ENCODE results near the gene MAIP1.

The MAIP1 gene

DNA sequence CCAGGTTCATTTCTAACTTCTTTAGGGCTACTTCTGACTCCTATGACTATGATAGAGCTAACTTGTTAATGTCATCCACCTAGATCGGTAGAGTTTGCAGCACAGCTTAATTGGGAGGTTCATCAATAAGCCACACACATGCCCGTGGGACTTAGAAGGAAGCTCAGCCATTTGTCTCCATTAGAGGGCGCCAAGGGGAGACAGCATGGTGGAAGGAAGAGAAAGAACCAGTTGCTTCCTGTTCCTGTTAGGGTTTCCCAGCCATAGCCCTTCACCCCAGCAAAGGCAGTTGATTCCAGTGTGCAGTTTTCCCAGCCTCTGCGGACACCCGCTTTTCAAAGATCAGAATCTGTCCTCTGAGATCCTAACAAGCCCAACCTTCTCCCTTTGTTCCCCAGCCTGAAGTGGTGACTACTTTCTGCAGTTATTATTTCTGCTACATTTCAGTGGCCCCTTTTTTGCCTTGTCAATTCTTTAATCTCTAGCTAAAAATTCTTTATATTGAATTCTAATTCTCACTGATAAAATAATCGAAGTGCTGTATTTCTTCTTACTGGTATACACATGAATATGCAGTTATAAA is 30.3 kb downstream of the MAIP1 start:
- Histone ChIP-seq H3K4me3 (ENCODE audit: low read length) (no peak overlapping the region), H3K9me3 (ENCODE audit: control insufficient read depth, insufficient read depth, low read length) (no peaks in the 10 kb centered on the region), H4K20me1 (ENCODE audit: control insufficient read depth, insufficient read depth, low read depth, low read length) (no peaks in the 10 kb centered on the region), H3K4me2 (ENCODE audit: low read length) (no peak overlapping the region), H3K4me1 (ENCODE audit: control insufficient read depth, low read length) (0 out of 2 replicates have a peak, but pooled peaks cover 5% of the 10 kb centered on the region), H3K79me2 (ENCODE audit: control insufficient read depth, low read length) (no peaks in the 10 kb centered on the region), H3K36me3 (ENCODE audit: control insufficient read depth, low read length) (no peaks in the 10 kb centered on the region), H3K9me2 (replicated peaks; ENCODE audit: control insufficient read depth, low read length) (no peaks in the 10 kb centered on the region), H3K27me3 (ENCODE audit: control insufficient read depth, low read length) (0 out of 2 replicates have a peak, but pooled peaks cover 2% of the 10 kb centered on the region), H3K27ac (ENCODE audit: low read depth, low read length) (no peak overlapping the region), H3F3A (ENCODE audit: control insufficient read depth, insufficient read depth) (no peaks in the 10 kb centered on the region)
- TF ChIP-seq, protein P1, sequence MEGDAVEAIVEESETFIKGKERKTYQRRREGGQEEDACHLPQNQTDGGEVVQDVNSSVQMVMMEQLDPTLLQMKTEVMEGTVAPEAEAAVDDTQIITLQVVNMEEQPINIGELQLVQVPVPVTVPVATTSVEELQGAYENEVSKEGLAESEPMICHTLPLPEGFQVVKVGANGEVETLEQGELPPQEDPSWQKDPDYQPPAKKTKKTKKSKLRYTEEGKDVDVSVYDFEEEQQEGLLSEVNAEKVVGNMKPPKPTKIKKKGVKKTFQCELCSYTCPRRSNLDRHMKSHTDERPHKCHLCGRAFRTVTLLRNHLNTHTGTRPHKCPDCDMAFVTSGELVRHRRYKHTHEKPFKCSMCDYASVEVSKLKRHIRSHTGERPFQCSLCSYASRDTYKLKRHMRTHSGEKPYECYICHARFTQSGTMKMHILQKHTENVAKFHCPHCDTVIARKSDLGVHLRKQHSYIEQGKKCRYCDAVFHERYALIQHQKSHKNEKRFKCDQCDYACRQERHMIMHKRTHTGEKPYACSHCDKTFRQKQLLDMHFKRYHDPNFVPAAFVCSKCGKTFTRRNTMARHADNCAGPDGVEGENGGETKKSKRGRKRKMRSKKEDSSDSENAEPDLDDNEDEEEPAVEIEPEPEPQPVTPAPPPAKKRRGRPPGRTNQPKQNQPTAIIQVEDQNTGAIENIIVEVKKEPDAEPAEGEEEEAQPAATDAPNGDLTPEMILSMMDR (IDR thresholded peaks at IDR 0.05; ENCODE audit: low read depth, low read length, poor library complexity, severe bottlenecking), result peak; percentile 80
- TF ChIP-seq EZH2phosphoT487 (IDR thresholded peaks at IDR 0.05; ENCODE audit: borderline replicate concordance, low read length), result no peak

DNA sequence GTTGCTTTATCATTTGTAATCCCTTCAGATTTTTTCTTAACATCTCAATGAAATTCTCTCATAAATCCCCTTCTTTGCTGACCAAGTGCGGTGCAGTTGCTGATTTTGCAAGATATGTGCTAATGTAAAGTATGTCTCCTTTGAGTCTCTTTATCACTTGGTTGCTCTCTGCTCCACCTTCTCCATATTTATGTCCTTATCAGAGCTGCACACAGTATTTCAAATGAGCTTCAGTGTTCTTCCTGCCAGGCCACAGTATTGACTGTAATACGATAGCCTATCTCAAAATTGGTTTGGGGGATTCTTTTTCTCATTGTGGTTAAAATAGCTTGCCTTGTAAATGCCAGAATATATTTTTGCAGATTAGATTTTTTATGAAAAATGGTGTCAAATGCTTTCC is 32.2 kb downstream of the MAIP1 start:
- Histone ChIP-seq H3K9me2 (replicated peaks; ENCODE audit: control insufficient read depth, low read length) (no peaks in the 10 kb centered on the region), H3K4me2 (ENCODE audit: low read length) (no peak overlapping the region), H3K9me3 (ENCODE audit: control insufficient read depth, insufficient read depth, low read length) (no peaks in the 10 kb centered on the region)

DNA sequence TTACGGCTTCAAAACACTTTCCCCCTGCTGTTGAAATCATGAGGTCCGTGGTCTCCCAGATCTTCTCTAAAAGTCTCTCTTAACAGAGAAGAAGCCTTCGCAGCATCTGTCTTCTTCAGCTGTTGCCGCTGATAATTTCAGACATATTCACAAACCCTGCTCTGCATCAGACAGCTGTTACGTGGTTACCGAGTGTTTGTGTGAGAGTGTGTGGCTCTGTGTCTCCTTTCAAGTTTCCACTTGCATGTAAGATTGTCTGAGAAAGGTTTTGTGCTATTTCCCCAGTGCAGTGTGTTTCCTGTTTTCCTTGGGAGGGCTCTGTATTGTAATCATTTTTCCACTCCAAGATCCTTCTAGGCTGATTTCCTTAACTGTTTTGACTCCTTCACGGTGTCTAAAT is 32.8 kb downstream of the MAIP1 start:
- no peaks in the 10 kb centered on the region for H3F3A ChIP-seq (ENCODE audit: control insufficient read depth, insufficient read depth)
- no peaks in the 10 kb centered on the region for H3K9me3 ChIP-seq (ENCODE audit: control insufficient read depth, insufficient read depth, low read length)
- 0 out of 2 replicates have a peak, but pooled peaks cover 5% of the 10 kb centered on the region for H3K4me1 ChIP-seq (ENCODE audit: control insufficient read depth, low read length)
- no peaks in the 10 kb centered on the region for H3K79me2 ChIP-seq (ENCODE audit: control insufficient read depth, low read length)
- TF ChIP-seq, protein P1 (IDR thresholded peaks at IDR 0.05; ENCODE audit: low read depth, low read length, poor library complexity, severe bottlenecking), result no peak
- TF ChIP-seq EZH2phosphoT487 (IDR thresholded peaks at IDR 0.05; ENCODE audit: borderline replicate concordance, low read length), result no peak
- no peaks in the 10 kb centered on the region for H4K20me1 ChIP-seq (ENCODE audit: control insufficient read depth, insufficient read depth, low read depth, low read length)
- no peaks in the 10 kb centered on the region for H3K36me3 ChIP-seq (ENCODE audit: control insufficient read depth, low read length)
- H3K27me3 ChIP-seq (ENCODE audit: control insufficient read depth, low read length), result no peaks in the 10 kb centered on the region
- H3K27ac ChIP-seq (ENCODE audit: low read depth, low read length), result no peak overlapping the region
- H3K4me3 ChIP-seq (ENCODE audit: low read length), result no peak overlapping the region
- no peak overlapping the region for H3K4me2 ChIP-seq (ENCODE audit: low read length)
- no peaks in the 10 kb centered on the region for H3K9me2 ChIP-seq (replicated peaks; ENCODE audit: control insufficient read depth, low read length)

More for the DNA sequence above, 32.2 kb downstream of the MAIP1 start:
- no peak for TF ChIP-seq EZH2phosphoT487 (IDR thresholded peaks at IDR 0.05; ENCODE audit: borderline replicate concordance, low read length)
- TF ChIP-seq, protein P1 (IDR thresholded peaks at IDR 0.05; ENCODE audit: low read depth, low read length, poor library complexity, severe bottlenecking), result no peak
- H3K27ac ChIP-seq (ENCODE audit: low read depth, low read length), result no peak overlapping the region
- H3K4me3 ChIP-seq (ENCODE audit: low read length), result no peak overlapping the region
- no peaks in the 10 kb centered on the region for H3K36me3 ChIP-seq (ENCODE audit: control insufficient read depth, low read length)
- 0 out of 2 replicates have a peak, but pooled peaks cover 5% of the 10 kb centered on the region for H3K4me1 ChIP-seq (ENCODE audit: control insufficient read depth, low read length)
- H3K79me2 ChIP-seq (ENCODE audit: control insufficient read depth, low read length), result no peaks in the 10 kb centered on the region
- no peaks in the 10 kb centered on the region for H4K20me1 ChIP-seq (ENCODE audit: control insufficient read depth, insufficient read depth, low read depth, low read length)
- 0 out of 2 replicates have a peak, but pooled peaks cover 2% of the 10 kb centered on the region for H3K27me3 ChIP-seq (ENCODE audit: control insufficient read depth, low read length)
- H3F3A ChIP-seq (ENCODE audit: control insufficient read depth, insufficient read depth), result no peaks in the 10 kb centered on the region
